Upper lobe of left lung (tissue), 4 donors: ENCODE data around the gene BGLAP.

Experiments
- CTCF ChIP-seq, 6 experiments: fragments of 450-650 bp in 4 of 6; fragments of 200-600 bp in 2 of 6; sonication (generic) in 2 of 6; IDR thresholded peaks; one replicate each; pipeline ENCODE4 v1.5.1; 2016 to 2019; ENCODE audit warnings: antibody characterized with exemption in 6 of 6
- EP300 ChIP-seq, 4 donors: sonication (generic); formaldehyde crosslinking; IDR thresholded peaks; one replicate each; pipeline ENCODE4 v1.5.1; 2017; ENCODE audit warnings: antibody characterized with exemption in 4 of 4, control low read depth in 2 of 4
- POLR2AphosphoS5 ChIP-seq, 2 donors: sonication (generic); formaldehyde crosslinking; IDR thresholded peaks; one replicate each; pipeline ENCODE4 v1.5.1; 2017; ENCODE audit warnings: antibody characterized with exemption in 2 of 2

- no peak for TF ChIP-seq CTCF (IDR thresholded peaks at IDR 0.05)
- no peak for TF ChIP-seq EP300 (IDR thresholded peaks at IDR 0.05)
- no peak for TF ChIP-seq POLR2AphosphoS5 (IDR thresholded peaks at IDR 0.05)
These were observed 35.0 kb downstream of the BGLAP start for GRCh38 chr1:156276966-156277381.
